GM18508 (cell line): Measurements from ENCODE around the gene DCDC1.

Experiments
- ATAC-seq: cut with Tn5 transposase; IDR thresholded peaks from one replicate; pipeline ENCODE4 v1.9.1; 2021; ENCODE audit warnings: moderate number of reproducible peaks; ENCODE audit not compliant: insufficient read depth, unreplicated experiment

Gene DCDC1

DNA sequence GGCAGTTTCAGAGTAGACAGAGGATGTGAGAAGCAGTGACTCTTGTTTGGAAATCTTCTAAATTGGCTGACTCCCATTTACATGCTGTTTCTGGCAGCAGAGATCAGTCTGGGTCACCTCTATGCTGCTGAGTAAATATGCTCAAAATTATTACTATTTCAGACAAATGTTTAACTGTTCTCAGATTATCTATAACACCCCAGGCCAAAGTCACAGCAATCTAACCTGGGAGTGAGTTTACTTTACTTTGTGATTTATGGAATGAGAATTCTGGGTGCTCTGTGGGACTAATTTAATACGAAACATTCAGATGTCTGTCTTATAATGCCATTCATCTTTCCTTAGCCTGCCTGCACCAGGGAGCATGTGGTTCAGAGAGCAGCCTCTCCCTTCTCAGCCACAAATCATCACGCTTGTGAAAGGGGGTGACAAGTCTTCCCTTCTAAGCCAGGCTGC, 500.9 kb downstream of the DCDC1 start:
- ATAC-seq = no peak

DNA sequence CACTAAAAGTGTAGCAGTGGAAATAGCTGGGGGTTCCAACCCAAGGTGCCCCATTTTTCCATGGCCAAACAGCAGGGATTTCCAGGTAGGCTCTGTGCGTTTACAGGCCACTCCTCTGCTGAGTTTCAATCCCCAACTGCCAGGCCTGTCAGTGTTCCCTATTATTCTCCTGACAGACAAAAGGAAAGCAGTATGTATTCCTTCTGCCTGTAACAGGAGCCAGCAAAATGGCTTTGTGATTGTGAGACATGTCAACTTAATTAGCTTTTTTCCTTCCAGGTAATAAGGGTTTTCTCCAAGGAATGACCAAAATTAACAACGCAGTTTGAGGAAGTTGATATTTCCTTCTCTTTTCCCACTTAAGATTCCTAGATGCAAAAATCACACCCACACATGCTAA, 506.3 kb downstream of the DCDC1 start:
- no peak for ATAC-seq

GRCh38 chr11:30861531-30861930, 508.0 kb downstream of the DCDC1 start:
- ATAC-seq = no peak

DNA sequence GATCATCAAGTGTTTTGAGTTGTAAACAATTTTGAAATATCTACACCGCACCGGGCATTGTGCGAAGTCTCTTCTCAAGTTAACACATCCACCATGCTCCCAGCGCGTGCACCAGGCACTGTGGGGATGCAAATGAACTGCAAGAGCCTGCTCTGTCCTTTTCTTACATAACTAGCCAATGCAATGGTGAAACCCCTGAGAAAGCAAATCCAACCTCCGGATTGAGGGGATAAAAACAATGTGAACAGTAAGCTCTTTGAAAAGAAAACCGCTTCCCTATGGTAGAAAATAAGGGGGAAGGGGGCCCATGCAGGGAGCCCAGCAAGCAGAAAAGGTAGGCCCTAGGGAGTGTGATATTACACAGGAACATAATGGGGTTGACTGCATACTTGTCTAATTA, 508.5 kb downstream of the DCDC1 start:
- ATAC-seq = no peak

DNA sequence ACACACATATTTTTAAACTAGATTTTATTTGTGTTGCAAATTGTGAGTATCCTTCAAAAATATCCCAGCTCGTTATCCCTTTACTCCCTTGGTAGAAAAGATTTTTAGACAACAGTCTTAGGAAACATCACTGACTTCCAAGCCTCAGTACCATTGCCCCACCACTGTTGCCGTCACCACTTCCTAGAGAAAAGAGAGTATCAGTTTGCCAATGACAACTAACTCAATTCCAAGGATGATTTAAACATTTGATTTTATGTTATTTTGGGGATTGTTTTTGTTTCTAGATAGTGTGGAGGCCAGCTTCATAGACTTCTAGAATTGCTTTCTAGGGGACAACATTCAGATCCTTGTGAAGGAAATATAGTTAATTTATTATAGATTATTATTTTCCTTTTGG, 509.4 kb downstream of the DCDC1 start:
- ATAC-seq = no peak

DNA sequence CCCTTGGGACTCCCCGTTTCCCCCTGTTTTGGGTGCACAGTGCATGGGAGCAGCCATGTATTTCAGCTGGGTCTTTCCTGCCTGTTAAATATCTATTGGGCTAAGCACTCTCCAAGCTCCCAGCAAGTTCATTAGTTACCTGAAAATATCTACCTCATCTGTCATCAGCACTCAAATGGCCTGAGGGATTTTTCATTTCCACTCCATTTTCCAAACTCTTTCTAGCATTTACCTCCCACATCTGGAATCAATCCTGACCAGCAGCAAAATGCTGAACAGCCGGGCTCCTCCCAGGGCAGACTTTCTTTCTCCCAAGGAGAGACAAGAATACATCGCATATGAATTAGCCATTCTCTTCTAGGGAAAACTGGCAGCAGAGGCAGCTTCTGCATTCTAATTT, 509.9 kb downstream of the DCDC1 start:
- no peak for ATAC-seq

- no peak for ATAC-seq
Measured at GRCh38 chr11:30855383-30856006, 514.0 kb downstream of the DCDC1 start.

- no peak for ATAC-seq
Measured at GRCh38 chr11:30853439-30853838, 516.1 kb downstream of the DCDC1 start.

GRCh38 chr11:30852645-30853044, 516.9 kb downstream of the DCDC1 start:
- ATAC-seq = no peak

- no peak for ATAC-seq
Measured at GRCh38 chr11:30852091-30852490, 517.4 kb downstream of the DCDC1 start.

DNA sequence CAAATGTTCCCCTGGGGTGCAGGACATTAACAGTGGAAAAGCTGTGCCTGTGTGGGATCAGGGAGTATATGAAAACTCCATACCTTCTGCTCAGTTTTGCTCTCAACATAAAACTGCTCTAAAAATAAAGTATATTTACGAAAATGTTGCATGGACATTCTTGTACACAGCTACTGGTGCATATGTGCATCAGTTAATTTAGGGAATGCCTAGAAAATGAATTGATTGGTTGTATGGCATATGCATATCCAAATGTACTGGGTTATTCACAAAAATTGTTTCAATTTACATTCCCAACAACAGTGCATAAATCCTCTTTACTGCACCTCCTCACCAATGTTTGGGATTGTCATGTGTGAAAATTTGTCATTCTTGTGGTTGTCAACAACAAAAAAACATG, 532.3 kb downstream of the DCDC1 start:
- ATAC-seq = no peak

DNA sequence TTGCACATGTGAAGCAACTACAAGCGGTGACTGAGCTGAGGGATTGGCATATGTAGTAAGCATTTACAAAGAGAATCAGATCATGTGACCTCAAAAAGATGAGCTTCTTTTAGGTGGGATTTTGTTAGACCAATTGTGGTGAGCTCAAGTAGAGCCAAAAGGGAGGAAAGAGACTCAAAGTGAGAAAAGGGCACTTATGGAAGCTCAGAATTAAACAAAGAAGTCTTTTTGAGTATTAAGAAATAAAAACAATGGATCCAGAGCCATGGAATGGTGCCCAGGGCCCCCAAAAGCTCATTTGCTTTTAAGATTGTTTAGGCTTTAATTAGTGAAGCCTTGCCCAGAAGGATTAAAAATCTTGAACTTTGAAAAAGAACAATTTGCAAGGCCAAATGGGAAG, 536.7 kb downstream of the DCDC1 start:
- no peak for ATAC-seq

- no peak for ATAC-seq
Measured at GRCh38 chr11:30830681-30831080, 538.9 kb downstream of the DCDC1 start.

- no peak for ATAC-seq
Measured at GRCh38 chr11:30826911-30827310, 542.6 kb downstream of the DCDC1 start.

GRCh38 chr11:30825723-30826122, 543.8 kb downstream of the DCDC1 start:
- ATAC-seq = no peak

DNA sequence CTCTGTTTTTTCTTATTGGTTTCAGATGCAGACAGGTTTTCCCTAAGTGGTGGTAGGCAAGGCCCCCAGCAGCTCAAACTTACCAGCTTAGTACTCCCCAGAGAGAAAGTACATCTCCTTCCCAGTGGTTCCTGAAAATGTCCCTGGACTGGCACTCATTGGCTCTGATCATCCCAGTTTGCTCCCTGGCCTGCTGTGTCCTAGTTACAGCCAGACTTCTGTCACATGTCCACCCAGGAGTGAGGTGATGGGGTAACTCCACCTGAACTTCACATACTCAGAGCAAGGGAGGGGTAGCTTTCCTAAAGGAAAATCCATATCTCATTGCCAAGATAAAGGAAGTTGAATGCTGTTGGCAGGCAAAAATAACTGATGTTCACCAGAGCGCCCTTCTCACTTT, 546.4 kb downstream of the DCDC1 start:
- no peak for ATAC-seq

GRCh38 chr11:30821438-30821965, 548.0 kb downstream of the DCDC1 start:
- ATAC-seq = no peak

DNA sequence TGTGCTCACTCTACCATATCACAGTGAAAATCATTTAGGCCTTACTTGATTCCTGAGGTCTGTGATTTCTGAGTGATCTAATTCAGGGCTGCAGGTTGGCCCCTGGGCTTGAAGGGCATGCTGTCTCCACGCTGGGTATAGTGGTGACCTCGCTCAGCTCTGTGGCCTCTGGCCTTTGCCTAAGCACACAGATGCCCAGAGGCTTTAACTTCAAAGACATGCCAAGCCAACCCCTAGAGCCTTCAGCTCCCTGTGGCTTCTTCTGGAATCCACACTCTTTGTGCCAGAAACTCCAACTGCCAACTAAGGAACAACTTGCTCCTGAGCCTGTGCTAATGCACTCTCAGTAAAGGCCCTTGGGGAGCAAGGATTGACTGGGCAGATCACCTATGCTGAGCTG, 550.8 kb downstream of the DCDC1 start:
- no peak for ATAC-seq

GRCh38 chr11:30816959-30817880, 552.3 kb downstream of the DCDC1 start:
- ATAC-seq = no peak

- ATAC-seq = no peak
Measured at GRCh38 chr11:30815619-30816018, 553.9 kb downstream of the DCDC1 start.

DNA sequence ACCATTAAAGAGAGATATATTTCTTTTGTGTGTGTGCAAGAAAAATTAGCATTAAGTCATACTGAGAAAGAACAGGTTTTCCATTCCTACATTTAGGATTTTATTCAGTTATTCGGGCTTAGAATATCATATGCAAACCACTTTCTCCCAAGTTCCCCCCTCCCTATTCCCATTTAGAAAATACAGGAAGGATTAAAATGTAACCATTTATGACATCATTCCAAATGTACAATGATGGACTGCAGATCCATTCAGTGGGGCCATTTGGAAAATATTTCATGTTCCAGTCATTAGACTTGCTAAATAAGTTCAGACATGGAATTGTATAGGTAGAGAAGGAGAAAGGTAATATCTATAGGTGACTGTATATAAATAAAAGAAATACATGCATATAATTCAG, 554.8 kb downstream of the DCDC1 start:
- no peak for ATAC-seq
